ENCODE measurements around the gene STARD10. TPM values are rescaled to one million over a fixed set of nuclear protein-coding genes. Genes with fewer than 3 reads are reported as not detected.

STARD10 gene
- total RNA-seq, 1 experiment from 2014 or later: 58.4 TPM

GRCh38 chr11:72814286-72815109 is 20.7 kb upstream of the STARD10 start, which contains the start of gene ATG16L2:
Gene ATG16L2 (plus strand): TSS chr11:72814411. CDS start chr11:72814446, 35 bp downstream.
- Histone ChIP-seq H4K20me1 (ENCODE audit: insufficient read depth) (no peaks in the 10 kb centered on the region), H3K9ac (ENCODE audit: low read length) (peak within 1 kb of the TSS; percentile 93), H3K4me3 (replicated peaks in 1 of 2; ENCODE audit: low read depth in 1 of 2, low read length in 2 of 2) (peak within 1 kb of the TSS; percentile 85 to 95), H3K4me2 (ENCODE audit: low read length) (peak within 1 kb of the TSS; percentile 100), H3K27ac (ENCODE audit: low read depth, low read length) (peak within 1 kb of the TSS; percentile 97), H2AFZ (ENCODE audit: low read depth, low read length, poor library complexity, severe bottlenecking) (peak within 1 kb of the TSS; percentile 75), H3K27me3 (ENCODE audit: insufficient read depth, low read length) (no peaks in the 10 kb centered on the region), H3K4me1 (ENCODE audit: control insufficient read depth in 1 of 2, insufficient read depth in 2 of 2, low read length in 2 of 2) (peaks cover 9 to 38% of the 10 kb centered on the region in 2 experiments; a peak in 3 of 4 replicates), H3K79me2 (ENCODE audit: insufficient read depth, low read length) (peaks cover 27% of the 10 kb centered on the region), H3K36me3 (ENCODE audit: control insufficient read depth in 1 of 2, insufficient read depth in 2 of 2, low read length in 2 of 2) (peaks cover 0 to 4% of the 10 kb centered on the region in 2 experiments; a peak in 1 of 4 replicates), H3K9me3 (ENCODE audit: control insufficient read depth in 1 of 2, insufficient read depth in 1 of 2, low read depth in 1 of 2, low read length in 2 of 2) (no peaks in the 10 kb centered on the region), H3K9me2 (ENCODE audit: insufficient read depth) (no peaks in the 10 kb centered on the region)
- DNase-seq (ENCODE audit: low read depth, low spot score) (peak; percentile 71), ATAC-seq (peak; percentile 80)
- ChIA-PET RAD21 (ENCODE audit: low non-redundant PET in 1 of 2, low total read pairs in 2 of 2, uncharacterized antibody in 2 of 2, unreplicated experiment in 2 of 2) (no interaction called here), POLR2A (no interaction called here), CTCF (interaction anchor here (2.8 kb wide), 1 partner anchor 91 kb away, joined by 27 read pairs; no protein-coding TSS in a partner anchor)
- intact Hi-C loops (cut with micrococcal nuclease): loop anchor here (1.0 kb wide), 1 partner anchor 89 kb away; no protein-coding TSS in a partner anchor
- TF ChIP-seq TCF7L2 (IDR thresholded peaks at IDR 0.05; ENCODE audit: borderline replicate concordance, extremely low read depth, insufficient read depth, insufficient read length): no peak
- TF ChIP-seq POLR2AphosphoS5 (IDR thresholded peaks at IDR 0.05; ENCODE audit: low read depth, low read length): peak; percentile 73
- peak; percentile 85 for TF ChIP-seq YY1 (IDR thresholded peaks at IDR 0.05; ENCODE audit: extremely low read depth, insufficient replicate concordance, low read depth, low read length)
- TF ChIP-seq, protein P1, sequence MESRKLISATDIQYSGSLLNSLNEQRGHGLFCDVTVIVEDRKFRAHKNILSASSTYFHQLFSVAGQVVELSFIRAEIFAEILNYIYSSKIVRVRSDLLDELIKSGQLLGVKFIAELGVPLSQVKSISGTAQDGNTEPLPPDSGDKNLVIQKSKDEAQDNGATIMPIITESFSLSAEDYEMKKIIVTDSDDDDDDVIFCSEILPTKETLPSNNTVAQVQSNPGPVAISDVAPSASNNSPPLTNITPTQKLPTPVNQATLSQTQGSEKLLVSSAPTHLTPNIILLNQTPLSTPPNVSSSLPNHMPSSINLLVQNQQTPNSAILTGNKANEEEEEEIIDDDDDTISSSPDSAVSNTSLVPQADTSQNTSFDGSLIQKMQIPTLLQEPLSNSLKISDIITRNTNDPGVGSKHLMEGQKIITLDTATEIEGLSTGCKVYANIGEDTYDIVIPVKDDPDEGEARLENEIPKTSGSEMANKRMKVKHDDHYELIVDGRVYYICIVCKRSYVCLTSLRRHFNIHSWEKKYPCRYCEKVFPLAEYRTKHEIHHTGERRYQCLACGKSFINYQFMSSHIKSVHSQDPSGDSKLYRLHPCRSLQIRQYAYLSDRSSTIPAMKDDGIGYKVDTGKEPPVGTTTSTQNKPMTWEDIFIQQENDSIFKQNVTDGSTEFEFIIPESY (IDR thresholded peaks at IDR 0.05; ENCODE audit: extremely low read depth, insufficient replicate concordance, low read length): peak; percentile 60
- TSS peak; percentile 54 for BruUV-seq (replicated peaks)

Measured in HCT116 (cell line).